ENCODE data around the gene AMIGO1.

AMIGO1 gene

DNA sequence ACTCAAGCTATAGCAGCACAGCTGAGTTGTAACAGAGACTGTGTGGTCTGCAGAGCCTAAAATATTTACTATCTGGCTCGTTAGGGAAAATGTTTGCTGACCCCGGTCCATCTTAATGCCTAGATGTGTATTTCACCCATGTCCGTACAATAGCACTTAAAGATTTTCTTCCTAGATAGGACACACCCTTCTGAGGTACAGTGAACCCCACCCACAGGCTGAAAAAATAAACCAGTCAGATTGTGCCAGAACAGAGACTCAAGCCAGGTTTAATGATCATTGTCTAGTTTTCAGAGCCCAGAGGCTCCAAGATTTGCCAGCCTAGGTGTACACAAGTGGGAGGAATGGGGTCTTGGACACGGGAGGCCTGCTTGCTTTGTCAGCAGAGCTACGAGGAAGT lies 5.6 kb downstream of the AMIGO1 start:
- DNase-seq (ENCODE audit: low read depth in 2 of 3, low spot score in 2 of 3), result no peak

- DNase-seq (ENCODE audit: low read depth in 2 of 3, low spot score in 2 of 3), result no peak
Measured at GRCh38 chr1:109502364-109502851, 7.1 kb downstream of the AMIGO1 start.

GRCh38 chr1:109501644-109502363 lies 7.7 kb downstream of the AMIGO1 start:
- DNase-seq (ENCODE audit: low read depth in 2 of 3, low spot score in 2 of 3), result no peak

- DNase-seq (ENCODE audit: low read depth in 2 of 3, low spot score in 2 of 3), result no peak
Measured at GRCh38 chr1:109500941-109501381, 8.6 kb downstream of the AMIGO1 start.

DNA sequence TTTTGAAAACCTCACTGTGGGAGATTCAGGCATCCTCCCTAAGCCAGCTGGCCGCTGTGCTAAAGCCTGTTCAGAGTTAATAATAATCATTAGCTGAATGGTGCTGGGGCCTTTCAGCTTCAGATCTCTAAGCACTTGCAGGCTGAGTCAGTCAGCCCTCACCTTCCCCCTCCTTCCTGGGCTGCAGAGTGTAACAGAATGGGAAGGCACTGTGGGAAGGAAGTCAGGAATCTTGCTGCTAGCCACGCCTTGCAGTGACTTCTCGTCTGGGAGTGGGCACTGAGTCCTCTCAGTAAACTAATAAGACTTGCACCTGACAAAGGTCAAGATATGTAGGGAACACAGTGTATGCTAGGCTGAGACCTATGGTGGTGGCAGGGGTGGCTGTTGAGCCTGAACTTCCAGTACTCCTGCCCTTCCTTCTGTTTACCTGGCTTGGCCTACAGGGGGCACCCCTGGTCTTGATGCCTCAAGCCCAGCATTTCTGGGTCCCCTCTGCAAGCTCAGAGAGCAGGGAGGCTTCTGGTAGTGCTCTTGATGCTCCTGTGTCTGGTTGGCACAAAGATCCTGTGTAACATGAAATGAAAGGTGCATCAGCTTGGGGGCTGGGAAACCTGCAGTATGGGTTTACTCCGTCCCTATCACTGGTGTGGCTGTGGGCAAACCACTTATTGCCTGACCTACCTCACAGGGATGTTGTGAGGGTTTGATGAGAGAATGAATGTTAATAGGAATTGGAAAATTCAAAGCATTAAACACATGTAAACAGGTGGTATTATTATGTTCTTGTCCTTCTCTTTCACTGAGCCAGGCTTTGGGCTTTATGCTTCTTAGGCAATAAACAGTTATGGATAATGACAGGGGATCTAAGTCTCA lies 9.6 kb downstream of the AMIGO1 start:
- DNase-seq (ENCODE audit: low read depth in 2 of 3, low spot score in 2 of 3), result peak in 1 of 3 experiments; percentile 36

DNA sequence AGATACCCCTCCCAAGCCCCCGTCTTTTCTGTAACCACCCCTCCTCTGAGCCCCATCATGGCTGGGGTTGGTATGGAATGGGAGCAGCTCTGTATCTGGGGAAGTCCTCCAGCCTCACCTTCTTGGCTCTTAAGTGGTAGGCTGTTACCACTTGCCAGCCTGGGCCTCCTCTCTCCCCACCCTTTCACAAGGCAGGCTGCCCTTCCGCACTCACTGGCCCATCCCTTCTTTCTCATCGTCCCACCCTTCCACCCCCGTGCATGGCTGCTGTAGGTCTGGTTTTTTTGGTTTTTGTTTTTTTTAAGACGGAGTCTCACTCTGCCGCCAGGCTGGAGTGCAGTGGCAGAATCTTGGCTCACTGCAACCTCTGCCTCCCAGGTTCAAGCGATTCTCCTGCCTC lies 10.4 kb downstream of the AMIGO1 start:
- no peak for DNase-seq (ENCODE audit: low read depth in 2 of 3, low spot score in 2 of 3)

GRCh38 chr1:109498161-109498801 lies 11.2 kb downstream of the AMIGO1 start:
- no peak for DNase-seq (ENCODE audit: low read depth in 2 of 3, low spot score in 2 of 3)

GRCh38 chr1:109497449-109498160 lies 11.9 kb downstream of the AMIGO1 start:
- DNase-seq (ENCODE audit: low read depth in 2 of 3, low spot score in 2 of 3), result no peak

GRCh38 chr1:109495738-109496137 lies 13.8 kb downstream of the AMIGO1 start:
- DNase-seq (ENCODE audit: low read depth in 2 of 3, low spot score in 2 of 3), result no peak

DNA sequence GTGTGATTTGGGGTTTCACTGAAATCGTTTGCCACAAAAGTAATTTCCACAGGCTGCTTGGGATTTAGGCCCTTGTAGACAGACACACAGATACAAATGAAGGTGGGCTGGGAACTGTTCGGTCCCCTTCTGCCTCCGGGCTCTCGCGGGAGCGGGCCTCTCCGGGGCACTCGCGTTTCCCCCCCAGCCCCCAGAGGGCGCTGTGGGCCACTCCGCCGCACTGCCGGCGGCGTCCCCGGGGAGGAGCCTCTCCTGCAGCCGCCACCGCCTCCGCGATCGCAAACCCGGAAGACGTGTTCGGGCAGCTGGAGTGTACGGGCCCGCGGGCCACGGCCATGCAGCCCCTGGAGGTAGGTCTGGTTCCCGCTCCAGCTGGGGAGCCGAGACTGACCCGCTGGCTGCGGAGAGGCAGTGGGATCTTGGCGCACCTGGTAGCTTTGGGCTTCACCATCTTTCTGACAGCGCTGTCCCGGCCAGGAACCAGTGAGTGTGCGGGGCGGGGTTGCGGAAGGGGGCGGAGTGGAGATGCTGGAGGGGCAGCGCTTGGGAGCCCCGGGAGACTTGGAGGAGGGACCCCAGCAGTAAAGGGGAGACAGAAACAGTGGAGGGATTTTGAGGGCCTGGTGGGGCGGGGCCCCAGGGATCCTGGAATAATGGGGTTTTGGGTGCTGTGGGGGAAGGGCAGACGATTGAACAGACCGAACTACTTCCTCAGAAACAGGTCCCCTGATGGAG lies 15.6 kb downstream of the AMIGO1 start, which contains the start of gene CYB561D1:
CYB561D1 (plus strand) TSS at position 290 of the 735 bp plus-strand sequence; CDS start at position 336, 46 bp downstream.
- DNase-seq (ENCODE audit: low read depth in 2 of 3, low spot score in 2 of 3), result peak; percentile 80 to 89 (median 81)

GRCh38 chr1:109493227-109493626 lies 16.3 kb downstream of the AMIGO1 start:
- DNase-seq (ENCODE audit: low read depth in 2 of 3, low spot score in 2 of 3), result no peak

GRCh38 chr1:109492779-109493178 lies 16.7 kb downstream of the AMIGO1 start:
- DNase-seq (ENCODE audit: low read depth in 2 of 3, low spot score in 2 of 3), result no peak

DNA sequence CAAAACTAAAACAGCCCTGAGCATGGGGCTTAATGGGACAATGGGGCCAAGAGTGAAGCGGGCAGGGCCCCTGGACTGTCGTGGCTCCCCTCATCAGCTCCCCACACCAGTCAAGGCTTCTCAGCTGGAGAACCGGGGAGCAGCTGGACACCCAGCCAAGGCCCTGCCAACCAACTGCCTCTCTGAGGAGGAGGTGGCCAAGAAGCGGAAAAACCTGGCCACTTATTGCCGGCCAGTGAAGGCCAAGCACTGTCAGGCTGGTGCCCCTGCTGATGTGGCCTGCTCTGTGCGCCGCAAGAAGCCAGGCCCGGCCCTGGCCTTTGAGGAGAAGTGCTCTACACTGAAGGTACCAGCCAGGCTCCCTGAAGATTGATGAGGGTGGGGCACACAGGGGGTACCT lies 18.2 kb downstream of the AMIGO1 start:
- no peak for DNase-seq (ENCODE audit: low read depth in 2 of 3, low spot score in 2 of 3)

- DNase-seq (ENCODE audit: low read depth in 2 of 3, low spot score in 2 of 3), result no peak
Measured at GRCh38 chr1:109490934-109491302, 18.6 kb downstream of the AMIGO1 start.

- no peak for DNase-seq (ENCODE audit: low read depth in 2 of 3, low spot score in 2 of 3)
Measured at GRCh38 chr1:109490029-109490933, 19.2 kb downstream of the AMIGO1 start.

DNA sequence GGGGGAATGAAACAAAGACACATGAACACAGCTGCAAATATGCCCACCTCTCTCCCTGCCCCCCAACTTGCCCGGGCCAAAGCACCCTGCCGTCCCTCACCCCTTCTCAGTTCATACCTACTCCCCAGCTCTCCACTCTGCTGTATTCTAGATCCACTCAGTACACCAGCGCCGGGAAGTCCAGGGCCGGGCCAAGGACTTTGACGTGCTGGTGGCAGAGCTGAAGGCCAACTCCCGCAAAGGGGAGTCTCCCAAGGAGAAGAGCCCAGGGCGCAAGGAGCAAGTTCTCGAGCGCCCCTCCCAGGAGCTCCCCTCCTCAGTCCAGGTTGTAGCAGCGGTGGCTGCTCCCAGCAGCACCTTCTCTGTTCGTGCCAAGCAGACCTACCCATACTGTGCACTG lies 20.8 kb downstream of the AMIGO1 start:
- DNase-seq (ENCODE audit: low read depth in 2 of 3, low spot score in 2 of 3), result no peak

DNA sequence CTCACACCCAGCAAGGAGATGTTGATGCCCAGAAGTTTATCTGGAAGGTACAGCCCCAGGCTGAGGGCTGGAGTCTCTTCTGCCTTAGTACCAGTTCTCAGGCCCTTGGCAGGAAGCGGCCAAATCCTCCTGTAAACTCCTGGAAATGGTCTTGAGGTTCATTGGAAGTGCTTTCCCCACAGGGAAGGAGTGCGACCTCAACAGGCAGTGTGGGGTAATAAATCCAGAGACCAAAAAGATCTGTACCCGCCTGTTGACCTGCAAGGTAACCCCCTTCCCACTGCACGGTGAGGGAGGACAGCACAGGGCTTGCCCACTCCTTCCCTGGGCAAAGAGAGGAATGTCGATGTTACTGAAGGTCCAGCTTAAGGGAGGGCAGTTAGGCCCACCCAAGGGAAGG lies 21.3 kb downstream of the AMIGO1 start:
- DNase-seq (ENCODE audit: low read depth in 2 of 3, low spot score in 2 of 3), result no peak

GRCh38 chr1:109487261-109487660 lies 22.3 kb downstream of the AMIGO1 start:
- no peak for DNase-seq (ENCODE audit: low read depth in 2 of 3, low spot score in 2 of 3)

DNA sequence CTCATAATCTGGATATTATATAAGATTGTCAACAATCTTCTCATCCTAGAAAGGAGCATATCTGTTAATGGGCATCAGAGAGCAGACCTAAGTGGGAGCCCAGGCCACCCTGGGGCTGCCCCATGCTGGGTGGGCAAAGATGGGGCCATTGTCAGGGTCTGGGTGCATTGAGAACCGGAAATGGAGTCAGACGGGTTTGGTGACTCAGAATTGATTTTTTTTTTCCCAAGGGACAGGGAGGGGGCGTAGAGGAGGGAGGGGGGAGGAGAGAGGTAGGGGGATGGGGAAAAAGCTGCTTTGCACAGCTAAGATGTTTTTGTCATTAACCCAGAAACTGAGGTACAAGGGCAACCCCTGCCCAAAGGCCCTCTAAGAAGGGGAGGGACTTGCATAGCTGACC lies 24.5 kb downstream of the AMIGO1 start:
- no peak for DNase-seq (ENCODE audit: low read depth in 2 of 3, low spot score in 2 of 3)
